Measurements from ENCODE around the gene SPON1. TPM values are rescaled to one million over a fixed set of nuclear protein-coding genes. Genes with fewer than 3 reads are reported as not detected.

Gene SPON1
- total RNA-seq, 1 experiment from 2014 or later = 0.20 TPM

- Histone ChIP-seq H3K9me3 (ENCODE audit: control insufficient read depth, low read depth, low read length) (no peaks in the 10 kb centered on the region), H2AK5ac (ENCODE audit: insufficient read length, low read length) (no peak overlapping the region), H4K8ac (replicated peaks; ENCODE audit: insufficient read length, low read depth, low read length) (no peak overlapping the region), H4K20me1 (ENCODE audit: control insufficient read depth, insufficient read depth, insufficient read length) (no peaks in the 10 kb centered on the region), H2BK12ac (ENCODE audit: insufficient read length, low read depth, low read length) (no peak overlapping the region), H3K79me2 (ENCODE audit: insufficient read depth, low read length) (no peaks in the 10 kb centered on the region), H2BK15ac (ENCODE audit: low read depth, low read length) (no peak overlapping the region), H3K23ac (ENCODE audit: insufficient read length, low read depth, low read length) (no peak overlapping the region), H3K27ac (ENCODE audit: insufficient read length, low read depth, low read length) (no peak overlapping the region), H3K23me2 (ENCODE audit: insufficient read length, low read depth, low read length, poor library complexity, severe bottlenecking) (no peaks in the 10 kb centered on the region), H2BK120ac (ENCODE audit: low read depth, low read length, poor library complexity, severe bottlenecking) (no peak overlapping the region), H3K18ac (ENCODE audit: insufficient read length, low read depth, low read length) (no peak overlapping the region), H3K4ac (ENCODE audit: low read depth, low read length) (no peak overlapping the region), H3K4me2 (ENCODE audit: insufficient read depth, insufficient read length, low read length) (no peak overlapping the region), H4K91ac (ENCODE audit: insufficient read length, low read depth, low read length) (no peak overlapping the region), H3K56ac (ENCODE audit: insufficient read length, low read depth, low read length) (no peak overlapping the region), H3K79me1 (ENCODE audit: insufficient read depth, low read depth, low read length, poor library complexity, severe bottlenecking) (no peaks in the 10 kb centered on the region), H3K14ac (ENCODE audit: insufficient read depth, low read length) (no peak overlapping the region), H2BK5ac (ENCODE audit: insufficient read length, low read length) (no peak overlapping the region), H4K5ac (ENCODE audit: insufficient read length, low read depth, low read length) (no peak overlapping the region), H3K4me1 (ENCODE audit: insufficient read depth, low read length) (no peaks in the 10 kb centered on the region), H2AFZ (ENCODE audit: low read length) (no peak overlapping the region), H3K27me3 (ENCODE audit: insufficient read depth, low read length) (no peaks in the 10 kb centered on the region), H2BK20ac (ENCODE audit: low read depth, low read length, poor library complexity, severe bottlenecking) (no peak overlapping the region), H3K9ac (ENCODE audit: extremely low read depth, insufficient read length, low read length) (no peak overlapping the region), H3T11ph (ENCODE audit: low read length) (no peak overlapping the region)
- no CpG with 5 or more reads among the region's 8 CpGs for WGBS (ENCODE audit: extremely low coverage, insufficient read length, low lambda C conversion rate)
- TF ChIP-seq CTCF (conservative IDR thresholded peaks at IDR 0.05) = no peak
- H3K4me1 Mint-ChIP-seq = no peaks in the 10 kb centered on the region
- H3K9me3 Mint-ChIP-seq = peaks cover 16 to 34% of the 10 kb centered on the region in 2 experiments; a peak in 4 of 5 replicates
- H3K4me3 Mint-ChIP-seq = no peak overlapping the region
- peaks cover 22 to 38% (median 33%) of the 10 kb centered on the region in 3 experiments for H3K36me3 Mint-ChIP-seq (ENCODE audit: insufficient read depth in 1 of 3, low read depth in 3 of 3)
- peaks cover 10% of the 10 kb centered on the region for H3K27me3 Mint-ChIP-seq (ENCODE audit: low read depth)
- no peak for DNase-seq
- H3K27ac Mint-ChIP-seq = no peak overlapping the region
Measured at GRCh38 chr11:14262271-14262846, 299.8 kb downstream of the SPON1 start.

Data from H9 (cell line).